ENCODE measurements around the gene LDLRAD4. TPM values are rescaled to one million over a fixed set of nuclear protein-coding genes. Genes with fewer than 3 reads are reported as not detected.

LDLRAD4 gene
- total and polyA plus RNA-seq, 12 donors, result 3.9 to 64.5 (median 36.0) TPM

- WGBS, 4 donors, result 41 to 42% (median 42%) methylated on average over 8 of the region's 8 CpGs
- intact Hi-C loops (cut with DNase I), result loop anchor here (5.0 to 10.0 kb wide), 4 partner anchors 65 to 508 kb away; partner anchors contain the start of gene LDLRAD4 (in 1 of the 2)
Observed at GRCh38 chr18:13629841-13630715, 411.5 kb downstream of the LDLRAD4 start.

DNA sequence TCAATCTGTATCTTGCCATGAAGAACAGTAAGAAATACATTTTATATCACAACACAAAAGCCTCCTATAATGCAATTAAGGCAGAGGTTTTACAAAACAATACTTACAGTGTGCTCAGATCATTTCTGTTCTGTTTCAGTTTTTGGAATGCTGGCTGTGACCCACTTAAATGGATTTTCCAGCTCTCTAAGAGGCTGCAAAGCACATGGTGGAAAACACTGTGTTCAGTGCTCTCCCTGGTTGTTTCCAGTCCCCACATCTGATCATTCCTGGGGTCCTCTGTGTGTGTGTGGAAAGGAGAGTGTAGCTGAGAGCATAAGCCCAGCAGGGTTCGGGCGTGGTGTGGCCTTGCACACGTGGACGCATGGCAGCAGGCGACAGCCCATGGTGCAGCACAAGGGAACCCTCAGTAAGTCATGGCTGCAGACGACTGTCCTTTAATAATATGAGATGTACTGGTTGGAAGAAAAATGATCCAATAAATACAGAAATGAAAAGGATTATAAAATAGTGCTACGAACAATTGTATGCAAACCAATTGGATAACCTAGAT, 412.2 kb downstream of the LDLRAD4 start:
- Histone ChIP-seq H3K27me3 (no peaks in the 10 kb centered on the region), H3K4me3 (no peak overlapping the region), H3K27ac (no peak overlapping the region), H3K36me3 (replicated peaks in 1 of 2) (no peaks in the 10 kb centered on the region), H3K9me3 (replicated peaks in 1 of 3) (no peaks in the 10 kb centered on the region), H3K4me1 (replicated peaks in 1 of 2) (peaks cover 5 to 9% of the 10 kb centered on the region in 2 donors)
- 81 to 86% (median 83%) methylated on average over 7 of the region's 7 CpGs for WGBS, 4 donors
- intact Hi-C loops (cut with DNase I), result loop anchor here (5.0 to 10.0 kb wide), 2 partner anchors 416 to 508 kb away; partner anchors contain the start of gene LDLRAD4 (in 1 of the 2)
- no peak for TF ChIP-seq POLR2A (IDR thresholded peaks at IDR 0.05)
- TF ChIP-seq, protein P1, sequence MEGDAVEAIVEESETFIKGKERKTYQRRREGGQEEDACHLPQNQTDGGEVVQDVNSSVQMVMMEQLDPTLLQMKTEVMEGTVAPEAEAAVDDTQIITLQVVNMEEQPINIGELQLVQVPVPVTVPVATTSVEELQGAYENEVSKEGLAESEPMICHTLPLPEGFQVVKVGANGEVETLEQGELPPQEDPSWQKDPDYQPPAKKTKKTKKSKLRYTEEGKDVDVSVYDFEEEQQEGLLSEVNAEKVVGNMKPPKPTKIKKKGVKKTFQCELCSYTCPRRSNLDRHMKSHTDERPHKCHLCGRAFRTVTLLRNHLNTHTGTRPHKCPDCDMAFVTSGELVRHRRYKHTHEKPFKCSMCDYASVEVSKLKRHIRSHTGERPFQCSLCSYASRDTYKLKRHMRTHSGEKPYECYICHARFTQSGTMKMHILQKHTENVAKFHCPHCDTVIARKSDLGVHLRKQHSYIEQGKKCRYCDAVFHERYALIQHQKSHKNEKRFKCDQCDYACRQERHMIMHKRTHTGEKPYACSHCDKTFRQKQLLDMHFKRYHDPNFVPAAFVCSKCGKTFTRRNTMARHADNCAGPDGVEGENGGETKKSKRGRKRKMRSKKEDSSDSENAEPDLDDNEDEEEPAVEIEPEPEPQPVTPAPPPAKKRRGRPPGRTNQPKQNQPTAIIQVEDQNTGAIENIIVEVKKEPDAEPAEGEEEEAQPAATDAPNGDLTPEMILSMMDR (IDR thresholded peaks at IDR 0.05), result no peak
- peak in 1 of 7 donors; percentile 41 for DNase-seq

More at GRCh38 chr18:13629841-13630715, 411.5 kb downstream of the LDLRAD4 start:
- no peaks in the 10 kb centered on the region for H3K36me3 ChIP-seq (replicated peaks in 1 of 2)
- H3K27me3 ChIP-seq, result no peaks in the 10 kb centered on the region
- peaks cover 5 to 9% of the 10 kb centered on the region in 2 donors for H3K4me1 ChIP-seq (replicated peaks in 1 of 2)
- H3K9me3 ChIP-seq (replicated peaks in 1 of 3), result no peaks in the 10 kb centered on the region
- TF ChIP-seq, protein P1 (IDR thresholded peaks at IDR 0.05), result peak; percentile 59 to 92 (median 83)
- no peak for TF ChIP-seq POLR2A (IDR thresholded peaks at IDR 0.05)
- no peak overlapping the region for H3K4me3 ChIP-seq
- peak; percentile 44 to 78 (median 57) for DNase-seq
- peak overlapping the region in 2 of 5 donors; percentile 9 to 22 for H3K27ac ChIP-seq

- DNase-seq, result no peak
- 96 to 100% (median 98%) methylated on average over 3 to 5 of the region's 5 CpGs for WGBS, 4 donors
- TF ChIP-seq, protein P1 (IDR thresholded peaks at IDR 0.05), result no peak
- TF ChIP-seq POLR2A (IDR thresholded peaks at IDR 0.05), result no peak
- intact Hi-C loops (cut with DNase I), result loop anchor here (5.0 to 10.0 kb wide), 2 partner anchors 419 to 511 kb away; partner anchors contain the start of gene LDLRAD4 (in 1 of the 2)
- Histone ChIP-seq H3K36me3 (replicated peaks in 1 of 2) (no peaks in the 10 kb centered on the region), H3K9me3 (replicated peaks in 1 of 3) (no peaks in the 10 kb centered on the region), H3K4me1 (replicated peaks in 1 of 2) (peaks cover 5 to 9% of the 10 kb centered on the region in 2 donors), H3K27ac (no peak overlapping the region), H3K27me3 (no peaks in the 10 kb centered on the region), H3K4me3 (no peak overlapping the region)
Observed at GRCh38 chr18:13633700-13634099, 415.1 kb downstream of the LDLRAD4 start.

DNA sequence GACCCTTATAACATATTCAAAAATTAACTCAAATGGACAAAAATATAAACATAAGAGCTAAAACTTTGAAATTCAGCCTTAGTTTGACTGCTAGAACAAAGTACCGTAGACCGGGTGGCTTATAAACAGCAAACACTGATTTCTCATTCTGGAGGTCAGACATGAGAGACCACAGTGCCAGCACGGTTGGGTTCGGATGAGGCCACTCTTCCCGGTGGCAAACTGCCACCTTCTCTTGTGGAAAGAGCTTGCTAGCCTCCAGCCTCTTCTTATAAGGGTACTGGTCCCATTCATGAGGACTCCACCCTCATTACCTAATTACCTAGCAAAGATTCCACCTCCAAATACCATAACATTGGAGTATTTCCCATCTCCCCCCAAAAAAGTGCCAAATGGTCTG, 416.5 kb downstream of the LDLRAD4 start:
- H3K36me3 ChIP-seq (replicated peaks in 1 of 2), result no peaks in the 10 kb centered on the region
- WGBS, 4 donors, result 74 to 92% (median 85%) methylated on average over 5 of the region's 5 CpGs
- intact Hi-C loops (cut with DNase I), result loop anchor here in 1 of 2 donors (10.0 kb wide), 1 partner anchor 420 kb away; the partner anchor contains the start of gene LDLRAD4
- TF ChIP-seq POLR2A (IDR thresholded peaks at IDR 0.05), result no peak
- no peaks in the 10 kb centered on the region for H3K9me3 ChIP-seq (replicated peaks in 1 of 3)
- DNase-seq, result no peak
- H3K27ac ChIP-seq, result no peak overlapping the region
- no peak overlapping the region for H3K4me3 ChIP-seq
- no peaks in the 10 kb centered on the region for H3K27me3 ChIP-seq
- H3K4me1 ChIP-seq (replicated peaks in 1 of 2), result peaks cover under 1% of the 10 kb centered on the region in 2 donors
